AG09309 (cell line): ENCODE data around the gene FARS2.

Experiments
- DNase-seq: peaks from one replicate; pipeline ENCODE4 v3.0.0-alpha.2; 2010; ENCODE audit warnings: low read depth
- H3K4me3 ChIP-seq: 2 replicates; pipeline ENCODE4 v1.5.1; 2011; ENCODE audit warnings: mild to moderate bottlenecking, low read depth, low read length, moderate library complexity; ENCODE audit not compliant: control insufficient read depth
- TF ChIP-seq, protein P1 (sequence below): IDR thresholded peaks from 2 replicates; pipeline ENCODE4 v1.5.1; 2011; ENCODE audit warnings: mild to moderate bottlenecking, low read depth, low read length, inconsistent platforms; ENCODE audit not compliant: insufficient read depth, control insufficient read depth; ENCODE audit errors: missing control alignments

The FARS2 gene

DNA sequence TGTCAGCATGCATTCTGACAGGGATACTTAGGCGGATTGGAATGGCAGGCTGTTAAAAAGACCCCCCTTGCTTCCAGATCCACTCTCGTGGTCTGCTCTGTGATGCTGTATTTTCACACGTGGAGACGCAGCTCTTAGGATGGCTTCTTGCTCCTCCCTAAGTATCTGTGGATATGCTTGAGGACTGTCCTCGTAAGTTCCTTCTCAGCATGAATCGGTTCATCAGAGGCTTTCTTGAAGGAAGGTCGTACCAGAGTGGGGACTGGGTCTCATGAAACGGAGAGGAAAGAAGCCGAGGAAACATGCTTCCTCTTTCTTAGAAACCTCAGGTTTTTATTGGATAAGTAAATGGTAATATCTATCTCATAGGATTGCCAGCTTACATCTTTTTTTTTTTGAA lies 220.4 kb downstream of the FARS2 start:
- no peak overlapping the region for H3K4me3 ChIP-seq
- DNase-seq = no peak
- TF ChIP-seq, protein P1, sequence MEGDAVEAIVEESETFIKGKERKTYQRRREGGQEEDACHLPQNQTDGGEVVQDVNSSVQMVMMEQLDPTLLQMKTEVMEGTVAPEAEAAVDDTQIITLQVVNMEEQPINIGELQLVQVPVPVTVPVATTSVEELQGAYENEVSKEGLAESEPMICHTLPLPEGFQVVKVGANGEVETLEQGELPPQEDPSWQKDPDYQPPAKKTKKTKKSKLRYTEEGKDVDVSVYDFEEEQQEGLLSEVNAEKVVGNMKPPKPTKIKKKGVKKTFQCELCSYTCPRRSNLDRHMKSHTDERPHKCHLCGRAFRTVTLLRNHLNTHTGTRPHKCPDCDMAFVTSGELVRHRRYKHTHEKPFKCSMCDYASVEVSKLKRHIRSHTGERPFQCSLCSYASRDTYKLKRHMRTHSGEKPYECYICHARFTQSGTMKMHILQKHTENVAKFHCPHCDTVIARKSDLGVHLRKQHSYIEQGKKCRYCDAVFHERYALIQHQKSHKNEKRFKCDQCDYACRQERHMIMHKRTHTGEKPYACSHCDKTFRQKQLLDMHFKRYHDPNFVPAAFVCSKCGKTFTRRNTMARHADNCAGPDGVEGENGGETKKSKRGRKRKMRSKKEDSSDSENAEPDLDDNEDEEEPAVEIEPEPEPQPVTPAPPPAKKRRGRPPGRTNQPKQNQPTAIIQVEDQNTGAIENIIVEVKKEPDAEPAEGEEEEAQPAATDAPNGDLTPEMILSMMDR = no peak

DNA sequence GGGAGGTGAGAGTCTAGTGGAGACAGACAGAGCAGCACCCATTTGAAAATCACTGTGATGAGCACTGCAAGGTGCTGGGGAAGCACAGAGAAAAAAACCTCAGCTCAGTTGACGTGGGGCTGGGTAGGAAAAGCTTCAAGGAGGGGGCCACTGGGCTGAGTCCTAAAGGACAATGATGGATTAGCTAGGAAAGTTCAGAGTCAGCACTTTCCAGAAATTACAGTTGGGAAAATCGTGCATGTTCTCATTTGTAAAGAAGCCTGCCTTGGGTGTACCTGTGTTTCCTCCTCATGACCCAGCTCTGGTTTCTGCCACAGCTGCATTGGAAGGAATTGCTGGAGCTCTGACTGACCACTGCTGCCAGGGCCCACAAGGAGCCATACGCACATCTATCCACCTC lies 221.3 kb downstream of the FARS2 start:
- no peak overlapping the region for H3K4me3 ChIP-seq
- DNase-seq = no peak
- TF ChIP-seq, protein P1 = no peak

DNA sequence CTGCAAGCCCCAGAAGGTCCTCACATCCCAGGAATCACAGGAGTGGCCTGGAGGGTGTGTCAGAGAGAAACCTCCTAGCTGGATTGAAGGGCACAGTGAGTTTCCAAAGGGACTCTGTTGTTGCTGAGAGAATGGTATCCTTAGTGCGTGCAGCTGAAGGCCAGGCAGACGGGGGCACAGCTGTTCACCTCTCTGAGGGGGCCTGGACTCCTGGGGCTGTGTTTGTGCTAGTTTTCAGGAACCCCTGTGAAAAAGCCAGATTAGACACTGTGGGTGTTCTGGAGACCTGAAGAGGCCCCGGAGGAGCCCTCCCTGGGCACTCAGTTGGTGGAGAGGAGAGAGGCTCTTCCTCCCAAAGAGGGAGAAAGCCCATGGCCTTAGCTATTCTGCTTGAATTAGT lies 223.4 kb downstream of the FARS2 start:
- H3K4me3 ChIP-seq = no peak overlapping the region
- no peak for DNase-seq
- TF ChIP-seq, protein P1 = no peak

DNA sequence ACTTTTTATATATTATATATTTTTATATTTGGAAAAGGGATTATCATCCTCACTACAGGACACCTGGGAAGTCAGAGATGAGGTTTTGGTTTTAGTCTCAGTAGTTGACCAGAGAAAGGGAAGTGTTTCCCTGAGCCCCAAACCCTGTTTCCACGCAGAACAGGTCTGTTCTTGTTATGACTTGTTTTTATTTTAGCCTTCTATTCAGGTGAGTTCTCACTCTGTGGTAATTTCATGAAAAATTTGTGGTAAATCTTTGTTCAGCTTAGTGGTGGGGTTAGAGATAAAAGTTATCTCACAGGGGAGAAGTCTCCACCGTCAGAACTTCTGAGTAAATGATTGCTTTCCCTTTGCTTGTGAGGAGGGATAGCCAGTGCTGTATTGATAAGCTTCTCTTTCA lies 224.9 kb downstream of the FARS2 start:
- no peak for DNase-seq
- no peak overlapping the region for H3K4me3 ChIP-seq
- TF ChIP-seq, protein P1 = no peak

DNA sequence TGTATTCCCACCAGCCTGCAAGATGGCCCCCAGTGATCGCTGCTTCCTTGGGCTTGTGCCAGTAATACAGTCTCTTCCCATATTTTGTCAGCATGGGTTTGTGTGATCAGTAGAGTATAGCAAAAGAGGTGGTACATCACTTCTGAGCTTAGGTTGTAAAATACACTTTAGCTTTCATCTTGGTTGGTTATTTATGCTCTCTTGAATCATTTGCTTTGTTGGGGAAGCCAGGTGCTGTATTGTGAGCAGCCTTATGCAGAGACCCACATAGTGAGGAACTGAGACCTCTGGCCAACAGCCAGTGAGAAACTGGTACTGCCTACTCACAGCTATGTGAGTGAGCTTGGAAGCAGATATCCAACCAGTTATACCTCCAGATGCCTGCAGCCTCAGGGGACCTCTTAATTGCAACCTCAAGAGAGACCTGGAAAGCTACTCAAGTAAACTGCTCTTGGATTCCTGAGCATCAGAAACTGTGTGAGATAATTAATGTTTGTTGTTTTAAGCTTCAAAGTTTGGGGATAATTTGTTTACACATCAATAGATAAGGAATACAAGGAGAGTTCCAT lies 229.3 kb downstream of the FARS2 start:
- TF ChIP-seq, protein P1 = no peak
- H3K4me3 ChIP-seq = no peak overlapping the region
- DNase-seq = no peak

DNA sequence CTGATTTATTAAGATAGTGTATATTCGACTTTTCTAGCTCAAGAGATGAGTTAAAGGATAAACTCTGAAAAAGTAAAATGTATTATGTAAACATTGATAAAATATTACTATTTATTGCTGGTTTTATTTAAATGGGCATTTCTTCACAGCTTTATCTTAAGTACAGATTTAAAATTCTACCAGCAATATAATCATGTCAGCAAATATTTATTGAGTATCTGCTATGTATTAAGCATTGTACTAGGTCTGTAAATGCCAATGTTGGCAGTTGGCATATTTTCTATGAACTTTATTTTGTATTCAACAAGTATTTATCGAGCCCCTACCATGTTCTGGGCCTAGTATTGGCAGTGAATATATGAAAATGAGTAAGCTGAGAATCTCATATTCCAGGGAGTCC lies 231.0 kb downstream of the FARS2 start:
- TF ChIP-seq, protein P1 = no peak

DNA sequence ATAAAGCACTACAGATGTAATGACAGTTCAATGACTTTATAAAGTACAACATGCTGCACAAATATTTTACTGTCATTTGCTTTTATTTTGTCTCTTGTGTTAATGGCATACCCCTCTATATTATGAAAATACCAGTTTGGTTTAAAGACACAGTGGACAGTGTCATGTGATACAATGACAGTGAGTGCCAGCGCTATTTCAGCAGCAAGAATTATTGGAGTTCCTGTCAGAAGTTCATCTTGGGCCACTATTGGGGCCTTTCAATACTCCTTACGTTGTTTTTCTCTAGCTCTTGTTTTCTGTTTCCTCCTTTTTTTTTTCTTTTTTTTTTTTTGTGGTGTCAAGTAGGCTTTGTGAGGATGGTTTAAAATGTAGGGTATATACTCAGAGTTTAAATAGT lies 232.5 kb downstream of the FARS2 start:
- DNase-seq = no peak
- no peak overlapping the region for H3K4me3 ChIP-seq
- TF ChIP-seq, protein P1 = no peak

More for the DNA sequence above, 231.0 kb downstream of the FARS2 start:
- H3K4me3 ChIP-seq = no peak overlapping the region
- no peak for DNase-seq
